ENCODE results near the gene HIBCH. TPM values are rescaled to one million over a fixed set of nuclear protein-coding genes. Genes with fewer than 3 reads are reported as not detected.

HIBCH gene
- total RNA-seq, 3 donors from 2014 or later (not counting 1 experiment from before 2014, with no cell fraction given), result 19.3 to 31.4 (median 21.6) TPM

GRCh38 chr2:190210471-190210870 lies 109.2 kb downstream of the HIBCH start:
- no peaks in the 10 kb centered on the region for H3K27me3 ChIP-seq (ENCODE audit: control insufficient read depth, insufficient read depth, low read length)
- WGBS (ENCODE audit: insufficient coverage), result 90% methylated on average over 2 of the region's 2 CpGs
- H3K4me3 ChIP-seq (ENCODE audit: low read length), result no peak overlapping the region
- TF ChIP-seq CTCF (IDR thresholded peaks at IDR 0.05), result no peak
- H3K4me1 ChIP-seq (ENCODE audit: control insufficient read depth, insufficient read depth, low read length), result no peaks in the 10 kb centered on the region
- Mint-ChIP-seq H3K9me3 (no peaks in the 10 kb centered on the region), H3K27ac (no peak overlapping the region), H3K27me3 (ENCODE audit: low read depth in 2 of 2) (no peaks in the 10 kb centered on the region), H3K36me3 (no peaks in the 10 kb centered on the region), H3K4me3 (no peak overlapping the region), H3K4me1 (peaks cover 15 to 16% of the 10 kb centered on the region in 2 donors)
- no peaks in the 10 kb centered on the region for H3K9me3 ChIP-seq (ENCODE audit: control insufficient read depth, insufficient read depth, low read length)
- DNase-seq, result no peak
- intact Hi-C loops (cut with micrococcal nuclease), result no loop called here
- peaks cover 22% of the 10 kb centered on the region for H3K36me3 ChIP-seq (ENCODE audit: control insufficient read depth, insufficient read depth, low read length)
- no peak overlapping the region for H3K27ac ChIP-seq (ENCODE audit: low read length)
- no peak for ATAC-seq

GRCh38 chr2:190209559-190209958 lies 110.1 kb downstream of the HIBCH start:
- no peaks in the 10 kb centered on the region for H3K9me3 Mint-ChIP-seq
- no peaks in the 10 kb centered on the region for H3K27me3 ChIP-seq (ENCODE audit: control insufficient read depth, insufficient read depth, low read length)
- 98% methylated on average over 5 of the region's 5 CpGs for WGBS (ENCODE audit: insufficient coverage)
- H3K36me3 Mint-ChIP-seq, result no peaks in the 10 kb centered on the region
- no peak overlapping the region for H3K4me3 ChIP-seq (ENCODE audit: low read length)
- ATAC-seq, result no peak
- H3K27ac ChIP-seq (ENCODE audit: low read length), result no peak overlapping the region
- H3K4me3 Mint-ChIP-seq, result no peak overlapping the region
- peaks cover 6% of the 10 kb centered on the region in 2 donors for H3K4me1 Mint-ChIP-seq
- H3K9me3 ChIP-seq (ENCODE audit: control insufficient read depth, insufficient read depth, low read length), result no peaks in the 10 kb centered on the region
- intact Hi-C loops (cut with micrococcal nuclease), result no loop called here
- peaks cover 24% of the 10 kb centered on the region for H3K36me3 ChIP-seq (ENCODE audit: control insufficient read depth, insufficient read depth, low read length)
- no peak overlapping the region for H3K27ac Mint-ChIP-seq
- no peaks in the 10 kb centered on the region for H3K4me1 ChIP-seq (ENCODE audit: control insufficient read depth, insufficient read depth, low read length)
- no peaks in the 10 kb centered on the region for H3K27me3 Mint-ChIP-seq (ENCODE audit: low read depth in 2 of 2)
- no peak for TF ChIP-seq CTCF (IDR thresholded peaks at IDR 0.05)
- no peak for DNase-seq

GRCh38 chr2:190207930-190208329 lies 111.7 kb downstream of the HIBCH start:
- H3K4me1 ChIP-seq (ENCODE audit: control insufficient read depth, insufficient read depth, low read length), result no peaks in the 10 kb centered on the region
- Mint-ChIP-seq H3K27ac (no peak overlapping the region), H3K9me3 (no peaks in the 10 kb centered on the region), H3K4me3 (no peak overlapping the region), H3K36me3 (no peaks in the 10 kb centered on the region), H3K4me1 (no peaks in the 10 kb centered on the region), H3K27me3 (ENCODE audit: low read depth in 2 of 2) (no peaks in the 10 kb centered on the region)
- DNase-seq (no peak), ATAC-seq (no peak)
- no peaks in the 10 kb centered on the region for H3K27me3 ChIP-seq (ENCODE audit: control insufficient read depth, insufficient read depth, low read length)
- H3K4me3 ChIP-seq (ENCODE audit: low read length), result no peak overlapping the region
- H3K36me3 ChIP-seq (ENCODE audit: control insufficient read depth, insufficient read depth, low read length), result peaks cover 26% of the 10 kb centered on the region
- no peak for TF ChIP-seq CTCF (IDR thresholded peaks at IDR 0.05)
- intact Hi-C loops (cut with micrococcal nuclease), result no loop called here
- H3K27ac ChIP-seq (ENCODE audit: low read length), result no peak overlapping the region
- 91% methylated on average over 2 of the region's 2 CpGs for WGBS (ENCODE audit: insufficient coverage)
- H3K9me3 ChIP-seq (ENCODE audit: control insufficient read depth, insufficient read depth, low read length), result no peaks in the 10 kb centered on the region

- Histone ChIP-seq H3K27me3 (ENCODE audit: control insufficient read depth, insufficient read depth, low read length) (no peaks in the 10 kb centered on the region), H3K4me3 (ENCODE audit: low read length) (no peak overlapping the region), H3K4me1 (ENCODE audit: control insufficient read depth, insufficient read depth, low read length) (no peaks in the 10 kb centered on the region), H3K36me3 (ENCODE audit: control insufficient read depth, insufficient read depth, low read length) (peaks cover 13% of the 10 kb centered on the region), H3K27ac (ENCODE audit: low read length) (no peak overlapping the region), H3K9me3 (ENCODE audit: control insufficient read depth, insufficient read depth, low read length) (no peaks in the 10 kb centered on the region)
- no peak for ATAC-seq
- 82% methylated on average over 3 of the region's 4 CpGs for WGBS (ENCODE audit: insufficient coverage)
- Mint-ChIP-seq H3K4me1 (no peaks in the 10 kb centered on the region), H3K27ac (no peak overlapping the region), H3K27me3 (ENCODE audit: low read depth in 2 of 2) (no peaks in the 10 kb centered on the region), H3K9me3 (no peaks in the 10 kb centered on the region), H3K36me3 (no peaks in the 10 kb centered on the region), H3K4me3 (no peak overlapping the region)
- no peak for DNase-seq
- TF ChIP-seq CTCF (IDR thresholded peaks at IDR 0.05), result no peak
- intact Hi-C loops (cut with micrococcal nuclease), result no loop called here
Measured at GRCh38 chr2:190205657-190206056, 114.0 kb downstream of the HIBCH start.
